Neural progenitor cell (in vitro differentiated cells): ENCODE measurements around the gene NMUR1. TPM values are rescaled to one million over a fixed set of nuclear protein-coding genes. Genes with fewer than 3 reads are reported as not detected.
A peak's percentile ranks its signal among the peaks of the same experiment; 100 is the strongest.

Source experiments
- DNase-seq: peaks from one replicate; pipeline ENCODE4 v3.0.0-alpha.2; 2016; ENCODE audit warnings: low spot score
- H2AFZ ChIP-seq: fragments of 200-600 bp; sonication (generic); replicated peaks from 2 replicates; pipeline ENCODE4 v1.6.1; 2016; ENCODE audit warnings: antibody characterized with exemption
- H3F3A ChIP-seq: fragments of 200-600 bp; sonication (generic); 2 replicates; pipeline ENCODE4 v1.6.1; 2016; ENCODE audit warnings: antibody characterized with exemption, low read depth
- H3K27ac ChIP-seq: fragments of 200-600 bp; sonication (generic); 2 replicates; pipeline ENCODE4 v1.5.1; 2016; ENCODE audit warnings: mild to moderate bottlenecking
- H3K27me3 ChIP-seq: fragments of 200-600 bp; sonication (generic); 2 replicates; pipeline ENCODE4 v1.6.1; 2016; ENCODE audit warnings: mild to moderate bottlenecking, moderate library complexity
- H3K36me3 ChIP-seq: fragments of 200-600 bp; sonication (generic); 2 replicates; pipeline ENCODE4 v1.5.1; 2016
- H3K4me1 ChIP-seq: fragments of 200-600 bp; sonication (generic); 2 replicates; pipeline ENCODE4 v1.6.1; 2016; ENCODE audit warnings: mixed run types
- H3K4me2 ChIP-seq: fragments of 200-600 bp; sonication (generic); 2 replicates; pipeline ENCODE4 v1.6.1; 2016
- H3K4me3 ChIP-seq: fragments of 200-600 bp; sonication (generic); 2 replicates; pipeline ENCODE4 v1.5.1; 2016
- H3K79me2 ChIP-seq: fragments of 200-600 bp; sonication (generic); 2 replicates; pipeline ENCODE4 v1.6.1; 2016; ENCODE audit warnings: low read depth
- H3K9ac ChIP-seq: fragments of 200-600 bp; sonication (generic); 2 replicates; pipeline ENCODE4 v1.6.1; 2016
- H3K9me3 ChIP-seq: fragments of 200-600 bp; sonication (generic); 2 replicates; pipeline ENCODE4 v1.5.1; 2016; ENCODE audit warnings: low read depth
- H4K20me1 ChIP-seq: fragments of 200-600 bp; sonication (generic); 2 replicates; pipeline ENCODE4 v1.6.1; 2016; ENCODE audit warnings: low read depth
- H3K27ac Mint-ChIP-seq: 3 replicates; pipeline ENCODE4 v1.8.0; 2021; ENCODE audit warnings: mixed read lengths
- H3K27me3 Mint-ChIP-seq: 2 replicates; pipeline ENCODE4 v1.8.0; 2022; ENCODE audit warnings: low read depth, mild to moderate bottlenecking, inconsistent platforms, moderate library complexity, mixed read lengths; ENCODE audit not compliant: insufficient read depth
- H3K36me3 Mint-ChIP-seq: 3 replicates; pipeline ENCODE4 v1.8.0; 2021; ENCODE audit warnings: mixed read lengths
- H3K4me1 Mint-ChIP-seq: 3 replicates; pipeline ENCODE4 v1.8.0; 2021; ENCODE audit warnings: mixed read lengths
- H3K4me3 Mint-ChIP-seq: 3 replicates; pipeline ENCODE4 v1.8.0; 2021; ENCODE audit warnings: mild to moderate bottlenecking, moderate library complexity, mixed read lengths
- H3K9me3 Mint-ChIP-seq: 3 replicates; pipeline ENCODE4 v1.8.0; 2020; ENCODE audit warnings: mixed read lengths
- EZH2 ChIP-seq: fragments of 200-600 bp; sonication (generic); IDR thresholded peaks from 2 replicates; pipeline ENCODE4 v1.6.1; 2017; ENCODE audit warnings: antibody characterized with exemption, mild to moderate bottlenecking, moderate library complexity
- EZH2phosphoT487 ChIP-seq: fragments of 200-600 bp; sonication (generic); IDR thresholded peaks from 2 replicates; pipeline ENCODE4 v1.6.1; 2017; ENCODE audit warnings: antibody characterized with exemption
- total RNA-seq: library from RNA; depleted of rRNA; stranded (reverse); fragments of >200 nt; gene quantifications from 2 replicates; pipeline ENCODE4 v1.2.3, GENCODE V29; 2015; ENCODE audit warnings: low replicate concordance
- TF ChIP-seq, protein P1 (sequence below): fragments of 200-600 bp; sonication (generic); IDR thresholded peaks from 2 replicates; pipeline ENCODE4 v1.5.1; 2017; ENCODE audit warnings: antibody characterized with exemption, mild to moderate bottlenecking

NMUR1 gene
- total RNA-seq, 1 donor from 2014 or later = 0.52 TPM

DNA sequence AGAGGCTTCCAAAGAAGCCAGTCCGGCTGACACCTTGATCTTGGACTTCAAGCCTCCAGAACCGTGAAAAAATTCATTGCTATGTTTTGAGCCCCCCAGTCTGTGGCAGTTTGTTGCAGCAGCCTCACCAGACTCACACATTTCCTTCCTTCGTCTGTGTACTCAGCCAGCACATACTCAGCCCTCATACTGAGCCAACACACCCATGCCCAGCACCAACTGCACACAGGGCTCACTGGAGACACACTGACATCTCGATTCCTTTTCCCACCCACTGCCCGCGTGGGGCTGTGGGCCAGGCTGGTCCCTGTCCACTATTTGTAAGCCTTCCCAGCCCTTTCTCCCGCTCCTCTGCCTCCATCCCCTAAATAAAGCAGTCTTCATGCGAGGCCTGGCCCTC, 24.1 kb upstream of the NMUR1 start:
- Histone ChIP-seq H3K4me2 (no peak overlapping the region), H3K4me1 (no peaks in the 10 kb centered on the region), H3K79me2 (no peaks in the 10 kb centered on the region), H3F3A (no peaks in the 10 kb centered on the region), H3K27ac (no peak overlapping the region), H3K9me3 (peaks cover 12% of the 10 kb centered on the region), H4K20me1 (no peaks in the 10 kb centered on the region), H2AFZ (peak overlapping the region; percentile 50), H3K27me3 (no peaks in the 10 kb centered on the region), H3K4me3 (no peak overlapping the region), H3K9ac (no peak overlapping the region), H3K36me3 (no peaks in the 10 kb centered on the region)
- TF ChIP-seq EZH2 = no peak
- no peak for TF ChIP-seq EZH2phosphoT487
- TF ChIP-seq, protein P1, sequence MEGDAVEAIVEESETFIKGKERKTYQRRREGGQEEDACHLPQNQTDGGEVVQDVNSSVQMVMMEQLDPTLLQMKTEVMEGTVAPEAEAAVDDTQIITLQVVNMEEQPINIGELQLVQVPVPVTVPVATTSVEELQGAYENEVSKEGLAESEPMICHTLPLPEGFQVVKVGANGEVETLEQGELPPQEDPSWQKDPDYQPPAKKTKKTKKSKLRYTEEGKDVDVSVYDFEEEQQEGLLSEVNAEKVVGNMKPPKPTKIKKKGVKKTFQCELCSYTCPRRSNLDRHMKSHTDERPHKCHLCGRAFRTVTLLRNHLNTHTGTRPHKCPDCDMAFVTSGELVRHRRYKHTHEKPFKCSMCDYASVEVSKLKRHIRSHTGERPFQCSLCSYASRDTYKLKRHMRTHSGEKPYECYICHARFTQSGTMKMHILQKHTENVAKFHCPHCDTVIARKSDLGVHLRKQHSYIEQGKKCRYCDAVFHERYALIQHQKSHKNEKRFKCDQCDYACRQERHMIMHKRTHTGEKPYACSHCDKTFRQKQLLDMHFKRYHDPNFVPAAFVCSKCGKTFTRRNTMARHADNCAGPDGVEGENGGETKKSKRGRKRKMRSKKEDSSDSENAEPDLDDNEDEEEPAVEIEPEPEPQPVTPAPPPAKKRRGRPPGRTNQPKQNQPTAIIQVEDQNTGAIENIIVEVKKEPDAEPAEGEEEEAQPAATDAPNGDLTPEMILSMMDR = no peak
- Mint-ChIP-seq H3K4me3 (no peak overlapping the region), H3K27ac (no peak overlapping the region), H3K36me3 (peaks cover 5% of the 10 kb centered on the region), H3K9me3 (peaks cover 29% of the 10 kb centered on the region), H3K27me3 (peaks cover 2% of the 10 kb centered on the region), H3K4me1 (peaks cover 4% of the 10 kb centered on the region)
- DNase-seq = no peak

DNA sequence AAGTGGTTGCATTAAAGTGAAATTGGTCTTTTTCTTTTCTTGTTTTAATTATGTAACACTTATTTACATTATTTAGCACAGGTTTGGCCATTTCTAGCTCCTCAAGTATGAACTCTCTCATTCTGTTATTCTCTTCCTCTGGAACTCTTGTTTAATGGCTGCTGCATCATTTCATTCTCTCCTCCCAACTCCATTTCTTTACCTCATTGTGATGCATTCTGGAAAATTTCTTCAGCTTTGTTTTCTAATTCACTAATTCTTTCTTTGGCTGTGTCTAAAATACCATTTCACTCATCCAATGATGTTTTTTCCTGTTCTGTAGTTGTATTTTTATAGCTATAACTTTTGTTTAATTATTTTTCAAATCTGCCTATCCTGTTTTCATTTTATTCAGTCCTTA, 22.5 kb upstream of the NMUR1 start:
- peaks cover 5% of the 10 kb centered on the region for H3K27me3 Mint-ChIP-seq
- Histone ChIP-seq H3F3A (no peaks in the 10 kb centered on the region), H3K27me3 (no peaks in the 10 kb centered on the region), H2AFZ (no peak overlapping the region), H3K9ac (no peak overlapping the region), H3K36me3 (no peaks in the 10 kb centered on the region), H3K9me3 (peaks cover 12% of the 10 kb centered on the region), H3K27ac (no peak overlapping the region), H4K20me1 (no peaks in the 10 kb centered on the region), H3K4me2 (no peak overlapping the region), H3K4me1 (no peaks in the 10 kb centered on the region), H3K4me3 (no peak overlapping the region), H3K79me2 (no peaks in the 10 kb centered on the region)
- TF ChIP-seq, protein P1 = no peak
- TF ChIP-seq EZH2phosphoT487 = no peak
- H3K27ac Mint-ChIP-seq = no peak overlapping the region
- no peak overlapping the region for H3K4me3 Mint-ChIP-seq
- H3K9me3 Mint-ChIP-seq = peaks cover 29% of the 10 kb centered on the region
- no peak for DNase-seq
- H3K4me1 Mint-ChIP-seq = peaks cover under 1% of the 10 kb centered on the region
- peaks cover 5% of the 10 kb centered on the region for H3K36me3 Mint-ChIP-seq

DNA sequence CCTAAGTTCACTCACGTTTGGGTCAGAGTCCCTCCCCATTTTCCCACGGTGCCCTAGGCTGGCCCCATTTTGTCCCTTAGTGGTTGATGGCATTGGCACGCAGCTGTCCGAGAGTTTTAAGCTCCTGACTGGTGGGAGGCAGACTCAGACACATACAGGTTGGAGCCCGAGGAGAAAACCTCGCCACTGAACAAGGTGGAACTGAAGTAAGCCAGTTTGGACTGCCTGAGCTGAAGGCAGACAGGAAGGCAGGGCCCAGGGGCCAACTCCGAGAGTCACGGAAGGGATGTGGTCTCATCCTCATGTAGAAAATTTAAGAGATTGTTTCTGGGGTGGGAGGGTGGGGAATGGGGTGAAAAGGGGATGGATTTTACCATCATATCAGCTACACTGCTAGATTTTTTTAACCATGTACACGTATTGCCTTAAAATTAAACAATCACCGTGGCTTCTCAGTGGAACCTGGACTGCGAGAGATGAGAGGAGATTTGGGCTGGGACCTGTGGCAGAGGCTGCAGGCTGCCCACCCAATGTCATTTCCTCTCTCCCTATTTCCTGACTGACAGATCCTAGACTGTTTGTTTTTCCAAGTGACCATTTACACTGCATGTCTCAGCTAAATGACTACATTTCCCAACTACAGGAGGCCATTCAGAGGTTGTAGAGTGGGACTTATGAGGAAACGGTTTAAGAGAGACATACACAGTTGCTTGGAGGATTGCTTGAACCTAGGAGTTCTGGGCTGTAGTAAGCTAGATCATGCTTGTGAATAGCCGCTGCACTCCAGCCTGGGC, 19.4 kb upstream of the NMUR1 start:
- H3K4me1 Mint-ChIP-seq = peaks cover 2% of the 10 kb centered on the region
- H3F3A ChIP-seq = no peaks in the 10 kb centered on the region
- DNase-seq = no peak
- H3K36me3 Mint-ChIP-seq = peaks cover 5% of the 10 kb centered on the region
- H3K27ac Mint-ChIP-seq = no peak overlapping the region
- H3K9me3 Mint-ChIP-seq = peaks cover 29% of the 10 kb centered on the region
- TF ChIP-seq EZH2 = no peak
- H2AFZ ChIP-seq = no peak overlapping the region
- no peak overlapping the region for H3K4me3 Mint-ChIP-seq
- H3K9ac ChIP-seq = no peak overlapping the region
- H3K27ac ChIP-seq = no peak overlapping the region
- H4K20me1 ChIP-seq = no peaks in the 10 kb centered on the region
- H3K27me3 ChIP-seq = no peaks in the 10 kb centered on the region
- no peaks in the 10 kb centered on the region for H3K4me1 ChIP-seq
- no peak overlapping the region for H3K4me3 ChIP-seq
- no peaks in the 10 kb centered on the region for H3K79me2 ChIP-seq
- peaks cover 5% of the 10 kb centered on the region for H3K27me3 Mint-ChIP-seq
- no peak overlapping the region for H3K4me2 ChIP-seq
- no peaks in the 10 kb centered on the region for H3K36me3 ChIP-seq
- H3K9me3 ChIP-seq = peaks cover 12% of the 10 kb centered on the region

DNA sequence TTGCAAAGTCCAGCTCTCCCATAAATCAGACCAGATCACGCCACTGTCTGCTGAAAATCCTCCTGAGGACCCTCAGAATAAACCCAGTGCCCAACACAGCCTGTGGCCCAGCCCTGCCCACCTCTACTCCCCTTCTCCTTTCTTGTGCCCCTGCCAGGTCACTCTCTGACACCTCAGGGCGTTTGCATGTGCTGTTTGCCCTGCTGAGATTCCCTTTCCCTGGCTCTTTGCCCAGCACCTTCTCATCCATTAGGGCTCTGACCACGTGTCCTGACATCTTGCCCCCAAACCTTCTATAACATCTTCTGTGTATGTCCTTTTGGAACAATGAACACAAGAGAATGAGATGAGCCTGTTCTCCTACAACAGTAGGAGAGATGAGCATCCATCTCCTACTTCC, 18.5 kb upstream of the NMUR1 start:
- Mint-ChIP-seq H3K4me3 (no peak overlapping the region), H3K27ac (no peak overlapping the region), H3K4me1 (peaks cover 2% of the 10 kb centered on the region), H3K9me3 (peaks cover 22% of the 10 kb centered on the region), H3K27me3 (peaks cover 5% of the 10 kb centered on the region), H3K36me3 (peaks cover 5% of the 10 kb centered on the region)
- no peak for DNase-seq
- no peak overlapping the region for H3K4me3 ChIP-seq
- H3F3A ChIP-seq = no peaks in the 10 kb centered on the region
- H3K79me2 ChIP-seq = no peaks in the 10 kb centered on the region
- H3K9ac ChIP-seq = no peak overlapping the region
- H3K9me3 ChIP-seq = peaks cover 12% of the 10 kb centered on the region
- no peaks in the 10 kb centered on the region for H3K36me3 ChIP-seq
- H3K4me2 ChIP-seq = no peak overlapping the region
- no peaks in the 10 kb centered on the region for H4K20me1 ChIP-seq
- H3K27ac ChIP-seq = no peak overlapping the region
- no peaks in the 10 kb centered on the region for H3K4me1 ChIP-seq
- H2AFZ ChIP-seq = no peak overlapping the region
- TF ChIP-seq EZH2 (no peak), EZH2phosphoT487 (no peak)
- TF ChIP-seq, protein P1 = no peak
- no peaks in the 10 kb centered on the region for H3K27me3 ChIP-seq
